Measurements from ENCODE around the gene KRTAP4-12.

GRCh38 chr17:41098042-41098441 lies 25.9 kb downstream of the KRTAP4-12 start, which contains the start of gene KRTAP4-8:
- TF ChIP-seq CTCF (IDR thresholded peaks at IDR 0.05) (no peak), EZH2 (IDR thresholded peaks at IDR 0.05; ENCODE audit: borderline replicate concordance, insufficient read depth, low read depth, low read length, poor library complexity, severe bottlenecking) (no peak)
